ENCODE data around the gene BMP7.

GRCh38 chr20:57156011-57156729, 110.3 kb downstream of the BMP7 start:
- TF ChIP-seq HCFC1 (IDR thresholded peaks at IDR 0.05; ENCODE audit: low read depth, low read length) (no peak), POLR2AphosphoS5 (IDR thresholded peaks at IDR 0.05; ENCODE audit: control insufficient read depth, insufficient read depth, low read depth, low read length) (no peak), AFF4 (CRISPR knock-in tag; IDR thresholded peaks at IDR 0.05) (no peak), ZNF280A (IDR thresholded peaks at IDR 0.05; ENCODE audit: low read depth, partially characterized antibody) (no peak), TEAD4 (IDR thresholded peaks at IDR 0.05; ENCODE audit: low read length) (no peak), TEAD4 (CRISPR knock-in tag; IDR thresholded peaks at IDR 0.05; ENCODE audit: borderline replicate concordance) (no peak), JUN (IDR thresholded peaks at IDR 0.05; ENCODE audit: borderline replicate concordance, low read depth, low read length) (no peak), JUN (CRISPR knock-in tag; IDR thresholded peaks at IDR 0.05; ENCODE audit: borderline replicate concordance) (no peak), CREB1 (IDR thresholded peaks at IDR 0.05) (no peak), CREB1 (CRISPR knock-in tag; IDR thresholded peaks at IDR 0.05) (no peak), MAFK (IDR thresholded peaks at IDR 0.05; ENCODE audit: low read length) (no peak)
- TF ChIP-seq, protein P1, sequence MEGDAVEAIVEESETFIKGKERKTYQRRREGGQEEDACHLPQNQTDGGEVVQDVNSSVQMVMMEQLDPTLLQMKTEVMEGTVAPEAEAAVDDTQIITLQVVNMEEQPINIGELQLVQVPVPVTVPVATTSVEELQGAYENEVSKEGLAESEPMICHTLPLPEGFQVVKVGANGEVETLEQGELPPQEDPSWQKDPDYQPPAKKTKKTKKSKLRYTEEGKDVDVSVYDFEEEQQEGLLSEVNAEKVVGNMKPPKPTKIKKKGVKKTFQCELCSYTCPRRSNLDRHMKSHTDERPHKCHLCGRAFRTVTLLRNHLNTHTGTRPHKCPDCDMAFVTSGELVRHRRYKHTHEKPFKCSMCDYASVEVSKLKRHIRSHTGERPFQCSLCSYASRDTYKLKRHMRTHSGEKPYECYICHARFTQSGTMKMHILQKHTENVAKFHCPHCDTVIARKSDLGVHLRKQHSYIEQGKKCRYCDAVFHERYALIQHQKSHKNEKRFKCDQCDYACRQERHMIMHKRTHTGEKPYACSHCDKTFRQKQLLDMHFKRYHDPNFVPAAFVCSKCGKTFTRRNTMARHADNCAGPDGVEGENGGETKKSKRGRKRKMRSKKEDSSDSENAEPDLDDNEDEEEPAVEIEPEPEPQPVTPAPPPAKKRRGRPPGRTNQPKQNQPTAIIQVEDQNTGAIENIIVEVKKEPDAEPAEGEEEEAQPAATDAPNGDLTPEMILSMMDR (IDR thresholded peaks at IDR 0.05 in 2 of 3, conservative IDR thresholded peaks at IDR 0.05 in 1 of 3; ENCODE audit: insufficient read depth in 2 of 3, low read depth in 1 of 3, low read length in 3 of 3), result no peak

All from K562 (cell line).